Measurements from ENCODE around the gene PABPN1L. TPM values are rescaled to one million over a fixed set of nuclear protein-coding genes. Genes with fewer than 3 reads are reported as not detected.

The PABPN1L gene, protein sequence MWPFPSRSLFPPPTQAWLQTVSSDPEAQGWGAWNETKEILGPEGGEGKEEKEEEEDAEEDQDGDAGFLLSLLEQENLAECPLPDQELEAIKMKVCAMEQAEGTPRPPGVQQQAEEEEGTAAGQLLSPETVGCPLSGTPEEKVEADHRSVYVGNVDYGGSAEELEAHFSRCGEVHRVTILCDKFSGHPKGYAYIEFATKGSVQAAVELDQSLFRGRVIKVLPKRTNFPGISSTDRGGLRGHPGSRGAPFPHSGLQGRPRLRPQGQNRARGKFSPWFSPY
- polyA plus RNA-seq (2011; rRNA removed) (not detected in 2 replicates), polyA minus RNA-seq (2011; rRNA and poly(A)+ RNA removed) (not detected in 2 replicates)

DNA sequence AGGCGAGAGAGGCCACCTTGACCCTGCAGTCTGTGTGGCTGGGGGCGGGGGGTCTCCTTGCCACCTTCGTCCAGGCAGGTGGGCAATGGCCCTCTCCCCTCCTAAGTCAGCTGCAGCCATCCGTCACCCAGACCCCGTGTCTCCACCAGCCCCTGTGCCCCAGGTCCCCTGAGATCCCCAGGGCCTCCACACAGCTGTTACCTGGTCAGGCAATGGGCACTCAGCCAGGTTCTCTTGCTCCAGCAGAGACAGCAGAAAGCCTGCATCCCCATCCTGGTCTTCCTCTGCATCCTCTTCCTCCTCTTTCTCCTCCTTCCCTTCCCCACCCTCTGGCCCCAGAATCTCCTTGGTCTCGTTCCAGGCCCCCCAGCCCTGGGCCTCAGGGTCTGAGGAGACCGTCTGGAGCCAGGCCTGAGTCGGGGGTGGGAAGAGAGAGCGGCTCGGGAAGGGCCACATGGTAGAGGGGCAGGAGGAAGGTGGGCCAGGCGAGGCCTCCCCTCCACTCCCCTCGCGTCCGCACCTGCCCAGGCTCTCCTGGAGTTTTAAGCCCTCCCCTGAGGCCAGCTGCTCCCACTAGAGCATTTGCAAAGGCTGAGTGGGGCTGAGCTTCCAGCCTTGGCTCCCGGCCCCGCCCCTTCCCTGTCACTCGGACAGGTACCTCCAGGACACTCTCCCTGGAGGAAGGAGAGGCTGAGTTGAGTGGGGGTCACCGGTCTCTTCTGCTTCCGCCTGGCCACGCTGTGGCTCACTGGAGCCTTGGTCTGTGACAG lies at the start of gene PABPN1L:
Gene PABPN1L (minus strand): TSS at position 510 of the 770 bp plus-strand sequence. CDS start 54 bp downstream, at position 456.
- CTCF ChIA-PET = interaction anchor here (0.9 kb wide), 1 partner anchor 9 kb away, joined by 3 read pairs; no protein-coding TSS in a partner anchor
- TF ChIP-seq, protein P1, sequence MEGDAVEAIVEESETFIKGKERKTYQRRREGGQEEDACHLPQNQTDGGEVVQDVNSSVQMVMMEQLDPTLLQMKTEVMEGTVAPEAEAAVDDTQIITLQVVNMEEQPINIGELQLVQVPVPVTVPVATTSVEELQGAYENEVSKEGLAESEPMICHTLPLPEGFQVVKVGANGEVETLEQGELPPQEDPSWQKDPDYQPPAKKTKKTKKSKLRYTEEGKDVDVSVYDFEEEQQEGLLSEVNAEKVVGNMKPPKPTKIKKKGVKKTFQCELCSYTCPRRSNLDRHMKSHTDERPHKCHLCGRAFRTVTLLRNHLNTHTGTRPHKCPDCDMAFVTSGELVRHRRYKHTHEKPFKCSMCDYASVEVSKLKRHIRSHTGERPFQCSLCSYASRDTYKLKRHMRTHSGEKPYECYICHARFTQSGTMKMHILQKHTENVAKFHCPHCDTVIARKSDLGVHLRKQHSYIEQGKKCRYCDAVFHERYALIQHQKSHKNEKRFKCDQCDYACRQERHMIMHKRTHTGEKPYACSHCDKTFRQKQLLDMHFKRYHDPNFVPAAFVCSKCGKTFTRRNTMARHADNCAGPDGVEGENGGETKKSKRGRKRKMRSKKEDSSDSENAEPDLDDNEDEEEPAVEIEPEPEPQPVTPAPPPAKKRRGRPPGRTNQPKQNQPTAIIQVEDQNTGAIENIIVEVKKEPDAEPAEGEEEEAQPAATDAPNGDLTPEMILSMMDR (IDR thresholded peaks at IDR 0.05; ENCODE audit: low read depth, low read length) = no peak
- H3K27me3 ChIP-seq (ENCODE audit: control insufficient read depth, insufficient read depth, low read length) = peaks cover 20% of the 10 kb centered on the region

GRCh38 chr16:88915639-88916327 lies 49.3 kb upstream of the PABPN1L start:
- H3K27ac ChIP-seq (ENCODE audit: low read depth, low read length) = no peak overlapping the region
- TF ChIP-seq, protein P1 (IDR thresholded peaks at IDR 0.05; ENCODE audit: low read depth, low read length) = no peak
- peaks cover 18% of the 10 kb centered on the region for H3K27me3 ChIP-seq (ENCODE audit: control insufficient read depth, insufficient read depth, low read length)
- DNase-seq (ENCODE audit: low read depth, low spot score) = no peak
- ChIA-PET POLR2A (no interaction called here), CTCF (no interaction called here)
- H3K4me3 ChIP-seq (ENCODE audit: low read depth, low read length) = no peak overlapping the region
- H3K9me3 ChIP-seq (ENCODE audit: control insufficient read depth, insufficient read depth, low read length) = peaks cover 22% of the 10 kb centered on the region

More for the DNA sequence above, at the start of gene PABPN1L:
- Histone ChIP-seq H3K27ac (ENCODE audit: low read depth, low read length) (no peak within 1 kb of the TSS), H3K9me3 (ENCODE audit: control insufficient read depth, insufficient read depth, low read length) (no peaks in the 10 kb centered on the region; the same call in 1 of the 2 replicates), H3K4me3 (ENCODE audit: low read depth, low read length) (no peak within 1 kb of the TSS)
- DNase-seq (ENCODE audit: low read depth, low spot score) = no peak
- POLR2A ChIA-PET = no interaction called here

DNA sequence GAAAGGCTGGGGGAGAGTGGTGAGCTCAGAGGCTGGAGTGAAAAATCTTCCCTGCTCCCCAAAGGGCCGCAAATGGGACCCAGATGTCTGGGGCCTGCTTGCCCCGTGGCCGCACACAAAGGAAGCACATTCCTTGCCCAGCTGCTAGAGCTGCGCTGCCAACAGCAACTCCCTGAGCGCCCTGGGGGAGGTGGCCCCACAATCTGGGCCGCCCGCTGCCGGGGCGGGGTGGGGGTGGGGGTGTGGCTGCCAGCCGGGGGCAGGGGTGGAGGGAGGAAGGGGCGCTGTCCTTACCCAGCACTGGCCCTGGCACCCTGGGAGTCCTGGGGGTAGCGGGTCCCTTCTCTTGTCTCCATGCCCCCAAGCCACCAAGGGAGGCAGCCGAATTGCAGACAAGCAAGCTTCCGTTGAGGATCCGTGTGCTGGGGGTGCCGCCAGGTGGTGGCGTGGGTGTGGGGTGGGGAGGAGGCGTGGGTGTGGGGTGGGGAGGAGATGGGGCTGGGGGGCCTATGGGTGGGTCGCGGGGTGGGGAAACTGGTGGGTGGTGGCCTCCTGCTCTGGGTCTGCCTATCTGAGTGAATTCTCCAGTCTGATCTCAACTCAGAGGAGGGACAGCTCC lies 48.4 kb upstream of the PABPN1L start:
- H3K9me3 ChIP-seq (ENCODE audit: control insufficient read depth, insufficient read depth, low read length) = peaks cover 20% of the 10 kb centered on the region
- H3K27ac ChIP-seq (ENCODE audit: low read depth, low read length) = no peak overlapping the region
- ChIA-PET CTCF (interaction anchor here (0.6 kb wide), 2 partner anchors 10 to 50 kb away, joined by 4 read pairs; no protein-coding TSS in a partner anchor), POLR2A (no interaction called here)
- no peak overlapping the region for H3K4me3 ChIP-seq (ENCODE audit: low read depth, low read length)
- TF ChIP-seq, protein P1 (IDR thresholded peaks at IDR 0.05; ENCODE audit: low read depth, low read length) = no peak
- peak; percentile 7 for DNase-seq (ENCODE audit: low read depth, low spot score)
- peaks cover 26% of the 10 kb centered on the region for H3K27me3 ChIP-seq (ENCODE audit: control insufficient read depth, insufficient read depth, low read length)

DNA sequence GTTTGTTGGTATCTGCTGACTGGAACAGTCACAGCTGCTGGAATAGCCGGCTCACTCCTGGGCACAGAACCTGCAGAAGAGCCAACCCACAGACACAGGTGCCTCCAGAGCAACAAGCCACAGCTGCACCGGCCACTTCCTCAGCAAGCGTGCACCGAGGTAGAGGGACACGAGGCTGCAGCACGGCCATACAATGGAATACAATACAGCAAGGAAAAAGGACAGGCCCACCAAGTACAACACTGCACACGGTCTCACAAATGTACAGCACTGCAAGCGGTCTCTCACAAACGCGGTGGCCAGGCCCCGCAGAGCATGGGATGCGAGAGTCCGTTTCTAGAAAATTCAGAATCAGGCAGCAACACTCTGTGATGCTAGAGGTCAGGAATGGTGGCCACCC lies 47.4 kb upstream of the PABPN1L start:
- Histone ChIP-seq H3K4me3 (ENCODE audit: low read depth, low read length) (no peak overlapping the region), H3K9me3 (ENCODE audit: control insufficient read depth, insufficient read depth, low read length) (peaks cover 14% of the 10 kb centered on the region), H3K27ac (ENCODE audit: low read depth, low read length) (no peak overlapping the region), H3K27me3 (ENCODE audit: control insufficient read depth, insufficient read depth, low read length) (peaks cover 32% of the 10 kb centered on the region)
- POLR2A ChIA-PET = no interaction called here
- CTCF ChIA-PET = no interaction called here
- no peak for DNase-seq (ENCODE audit: low read depth, low spot score)
- TF ChIP-seq, protein P1 (IDR thresholded peaks at IDR 0.05; ENCODE audit: low read depth, low read length) = no peak
